Ovary (tissue), 9 donors: ENCODE results near the gene PRDM16. TPM values are rescaled to one million over a fixed set of nuclear protein-coding genes. Genes with fewer than 3 reads are reported as not detected.
A peak's percentile ranks its signal among the peaks of the same experiment; 100 is the strongest.

Experiments used
- DNase-seq, 5 donors: peaks; one replicate each; pipeline ENCODE4 v3.0.0-alpha.2; 2019 to 2020
- H3K27ac ChIP-seq, 2 donors: fragments of 200-600 bp; one replicate each; pipeline versions ENCODE4 v1.5.1 to v1.8.0; 2019 to 2022
- H3K27me3 ChIP-seq: fragments of 200-600 bp; one replicate; pipeline ENCODE4 v1.8.0; 2022
- H3K36me3 ChIP-seq: fragments of 200-600 bp; sonication (generic); one replicate; pipeline ENCODE4 v1.5.1; 2019
- H3K4me1 ChIP-seq: one replicate; pipeline ENCODE4 v1.8.1; 2013; ENCODE audit warnings: mild to moderate bottlenecking, moderate library complexity; ENCODE audit not compliant: insufficient read depth
- H3K4me3 ChIP-seq: fragments of 200-600 bp; sonication (generic); one replicate; pipeline ENCODE4 v1.5.1; 2017
- H3K9me3 ChIP-seq, 2 donors: fragments of 200-600 bp in 1 of 2; sonication (generic) in 1 of 2; one replicate each; pipeline versions ENCODE4 v1.5.1 to v1.8.1; 2013 to 2019; ENCODE audit warnings: mild to moderate bottlenecking in 1 of 2, moderate library complexity in 1 of 2
- EP300 ChIP-seq: sonication (generic); formaldehyde crosslinking; IDR thresholded peaks from one replicate; pipeline ENCODE4 v1.6.1; 2017; ENCODE audit warnings: antibody characterized with exemption
- POLR2A ChIP-seq: fragments of 450-650 bp; IDR thresholded peaks from one replicate; pipeline ENCODE4 v1.6.1; 2017; ENCODE audit warnings: antibody characterized with exemption, mild to moderate bottlenecking, moderate library complexity
- WGBS, 3 donors: extraction: QIAGEN DNeasy Blood & Tissue Kit in 1 of 3; methylation state at CpG; one replicate each; pipeline versions ENCODE4 v1.1.5 to v1.1.7; 2013 to 2017; 5-methylcytosine and 5-hydroxymethylcytosine counted together
- intact Hi-C, 4 donors: fragments of 100-400 bp; cut with DNase I; formaldehyde crosslinking; loops; one replicate each; pipeline versions ENCODE4 v1.11.0 to v1.15.1; 2022 to 2023
- polyA plus RNA-seq, 2 donors: library from polyadenylated mRNA; stranded (reverse); fragments of 200-250 nt in 1 of 2; fragments of 350-450 nt in 1 of 2; fragmentation: Illumina TruSeq in 1 of 2; extraction: RNeasy Lipid Tissue Mini Kit (QIAGEN cat#74804) in 1 of 2; gene quantifications; one replicate each; pipeline ENCODE4 v1.2.3, GENCODE V29; 2013 to 2014
- total RNA-seq, 7 donors: library from RNA; depleted of rRNA in 2 of 7; stranded (reverse); fragments of >200 nt in 2 of 7; fragmentation: NEBNext Ultra II Directional in 3 of 7; extraction: Animal tissue kit (Norgen Biotek cat#: 25700) in 3 of 7; gene quantifications; one replicate each; pipeline versions ENCODE4 v1.1.0 to v1.2.4, GENCODE V29; 2016 to 2023
- TF ChIP-seq, protein P1 (sequence below), 3 donors: fragments of 450-650 bp in 2 of 3; fragments of 200-600 bp in 1 of 3; IDR thresholded peaks; one replicate each; pipeline versions ENCODE4 v1.5.1 to v1.8.0; 2016 to 2022; ENCODE audit warnings: antibody characterized with exemption in 3 of 3, mild to moderate bottlenecking in 1 of 3
- donor health status: DM: no; HTN: no; CAD: no; lungs with moderate emphysema.
- donor health status: DM: no; HTN: no; CAD: no.
- donor health status: Bipolar disorder and iron deficiency.
- donor health status: DM: yes; HTN: yes; CAD: no.
- donor health status: DM: no; HTN: no; CAD: no.
- donor health status: DM: yes; HTN: yes; CAD: no.

The PRDM16 gene
- total and polyA plus RNA-seq, 9 donors, result 1.1 to 17.3 (median 3.9) TPM

GRCh38 chr1:3307359-3307758 is 238.4 kb downstream of the PRDM16 start:
- intact Hi-C loops, result no loop called here
- Histone ChIP-seq H3K9me3 (no peaks in the 10 kb centered on the region), H3K4me3 (no peak overlapping the region), H3K4me1 (no peaks in the 10 kb centered on the region), H3K27me3 (no peaks in the 10 kb centered on the region), H3K36me3 (no peaks in the 10 kb centered on the region), H3K27ac (no peak overlapping the region)
- 79 to 91% (median 85%) methylated on average over 8 of the region's 8 CpGs for WGBS, 3 donors
- no peak for DNase-seq
- TF ChIP-seq EP300, result no peak
- no peak for TF ChIP-seq POLR2A
- TF ChIP-seq, protein P1, sequence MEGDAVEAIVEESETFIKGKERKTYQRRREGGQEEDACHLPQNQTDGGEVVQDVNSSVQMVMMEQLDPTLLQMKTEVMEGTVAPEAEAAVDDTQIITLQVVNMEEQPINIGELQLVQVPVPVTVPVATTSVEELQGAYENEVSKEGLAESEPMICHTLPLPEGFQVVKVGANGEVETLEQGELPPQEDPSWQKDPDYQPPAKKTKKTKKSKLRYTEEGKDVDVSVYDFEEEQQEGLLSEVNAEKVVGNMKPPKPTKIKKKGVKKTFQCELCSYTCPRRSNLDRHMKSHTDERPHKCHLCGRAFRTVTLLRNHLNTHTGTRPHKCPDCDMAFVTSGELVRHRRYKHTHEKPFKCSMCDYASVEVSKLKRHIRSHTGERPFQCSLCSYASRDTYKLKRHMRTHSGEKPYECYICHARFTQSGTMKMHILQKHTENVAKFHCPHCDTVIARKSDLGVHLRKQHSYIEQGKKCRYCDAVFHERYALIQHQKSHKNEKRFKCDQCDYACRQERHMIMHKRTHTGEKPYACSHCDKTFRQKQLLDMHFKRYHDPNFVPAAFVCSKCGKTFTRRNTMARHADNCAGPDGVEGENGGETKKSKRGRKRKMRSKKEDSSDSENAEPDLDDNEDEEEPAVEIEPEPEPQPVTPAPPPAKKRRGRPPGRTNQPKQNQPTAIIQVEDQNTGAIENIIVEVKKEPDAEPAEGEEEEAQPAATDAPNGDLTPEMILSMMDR (IDR thresholded peaks at IDR 0.05), result no peak

GRCh38 chr1:3308053-3308452 is 239.1 kb downstream of the PRDM16 start:
- no peaks in the 10 kb centered on the region for H3K9me3 ChIP-seq

DNA sequence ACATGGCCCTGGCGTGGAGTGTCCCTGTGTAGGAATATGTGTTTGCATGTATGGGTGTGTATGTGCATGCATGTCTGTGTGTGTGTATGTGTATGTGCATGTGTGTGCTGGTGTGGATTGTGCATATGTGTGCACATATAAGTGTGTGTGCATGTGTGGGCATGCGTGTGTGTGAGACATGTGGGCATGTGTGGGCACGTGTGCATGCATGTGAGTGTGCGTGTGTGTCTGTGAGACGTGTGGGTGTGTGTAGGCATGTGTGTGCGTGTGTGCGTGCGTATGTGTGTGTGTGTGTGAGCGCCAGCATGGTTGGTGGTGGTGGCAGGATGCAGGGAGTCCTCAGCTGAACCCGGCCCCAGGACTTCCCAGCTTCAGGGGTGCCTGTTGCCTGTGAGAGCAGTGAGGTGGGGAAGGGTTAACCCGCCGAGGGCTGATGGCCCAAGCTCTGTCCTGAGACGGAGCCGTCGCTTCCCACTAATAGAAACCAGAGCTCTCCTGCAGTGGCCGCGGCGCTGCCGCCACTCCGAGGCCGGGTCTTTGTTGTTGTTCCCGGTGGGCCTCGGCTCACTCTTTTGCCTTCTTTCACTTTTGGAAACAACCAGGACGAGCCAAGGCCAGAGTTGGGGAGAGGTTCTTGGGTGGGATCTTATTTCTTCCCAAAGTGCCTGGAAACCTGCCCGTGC is 241.9 kb downstream of the PRDM16 start:
- H3K27me3 ChIP-seq, result no peaks in the 10 kb centered on the region
- no peaks in the 10 kb centered on the region for H3K9me3 ChIP-seq
- H3K36me3 ChIP-seq, result no peaks in the 10 kb centered on the region
- H3K4me3 ChIP-seq, result no peak overlapping the region
- no peak for DNase-seq
- H3K4me1 ChIP-seq, result peaks cover 12% of the 10 kb centered on the region
- peak overlapping the region in 1 of 2 donors; percentile 40 for H3K27ac ChIP-seq
- WGBS, 3 donors, result 69 to 91% (median 84%) methylated on average over 25 of the region's 25 CpGs
- TF ChIP-seq, protein P1 (IDR thresholded peaks at IDR 0.05), result no peak
- no peak for TF ChIP-seq EP300
- no peak for TF ChIP-seq POLR2A
- intact Hi-C loops, result loop anchor here in 2 of 4 donors (5.0 to 10.0 kb wide), 2 partner anchors 41 to 1176 kb away; no protein-coding TSS in a partner anchor

More at GRCh38 chr1:3308053-3308452, 239.1 kb downstream of the PRDM16 start:
- 85 to 95% (median 87%) methylated on average over 10 to 11 of the region's 11 CpGs for WGBS, 3 donors
- Histone ChIP-seq H3K27ac (no peak overlapping the region), H3K4me1 (peaks cover 3% of the 10 kb centered on the region), H3K36me3 (no peaks in the 10 kb centered on the region), H3K27me3 (no peaks in the 10 kb centered on the region), H3K4me3 (no peak overlapping the region)
- TF ChIP-seq POLR2A, result no peak
- TF ChIP-seq, protein P1 (IDR thresholded peaks at IDR 0.05), result no peak
- TF ChIP-seq EP300, result no peak
- DNase-seq, result no peak
- intact Hi-C loops, result no loop called here

GRCh38 chr1:3311711-3312110 is 242.7 kb downstream of the PRDM16 start:
- TF ChIP-seq POLR2A, result no peak
- no peak for TF ChIP-seq EP300
- TF ChIP-seq, protein P1 (IDR thresholded peaks at IDR 0.05), result no peak
- H3K27me3 ChIP-seq, result no peaks in the 10 kb centered on the region
- H3K4me3 ChIP-seq, result no peak overlapping the region
- no peaks in the 10 kb centered on the region for H3K9me3 ChIP-seq
- 93 to 96% (median 94%) methylated on average over 5 to 8 of the region's 8 CpGs for WGBS, 3 donors
- intact Hi-C loops, result loop anchor here in 2 of 4 donors (5.0 to 10.0 kb wide), 2 partner anchors 41 to 1177 kb away; no protein-coding TSS in a partner anchor
- peak overlapping the region in 1 of 2 donors; percentile 40 for H3K27ac ChIP-seq
- DNase-seq, result peak in 1 of 5 donors; percentile 35
- H3K36me3 ChIP-seq, result no peaks in the 10 kb centered on the region
- H3K4me1 ChIP-seq, result peaks cover 12% of the 10 kb centered on the region
